ENCODE measurements around the gene ADGRL2. TPM values are rescaled to one million over a fixed set of nuclear protein-coding genes. Genes with fewer than 3 reads are reported as not detected.

ADGRL2 gene
- total RNA-seq, 3 donors from 2014 or later: 59.6 to 78.0 (median 74.7) TPM

DNA sequence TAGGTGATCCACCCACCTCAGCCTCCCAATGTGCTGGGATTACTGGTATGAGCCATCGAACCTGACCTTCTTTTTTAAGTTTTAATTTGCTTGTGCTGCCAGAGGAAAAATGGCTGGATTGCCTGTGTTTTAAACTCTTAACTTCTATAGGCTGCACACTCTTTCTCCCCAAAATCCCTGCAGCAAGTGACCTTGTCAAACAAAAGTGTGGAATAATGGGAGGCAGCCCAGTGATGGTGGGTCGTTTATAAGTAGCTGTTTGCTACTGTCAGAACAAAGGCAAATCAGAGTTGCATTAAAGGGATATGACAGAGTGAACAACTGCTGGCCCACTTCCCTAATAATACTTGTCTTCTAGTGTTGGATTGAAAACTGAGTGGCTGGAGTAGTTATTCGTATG lies 74.2 kb downstream of the ADGRL2 start:
- Histone ChIP-seq H3K4me1 (no peaks in the 10 kb centered on the region), H3K9me3 (no peaks in the 10 kb centered on the region), H3K27me3 (no peaks in the 10 kb centered on the region), H3K4me3 (no peak overlapping the region), H3K36me3 (no peaks in the 10 kb centered on the region), H3K27ac (no peak overlapping the region)
- intact Hi-C loops (cut with DNase I; ENCODE audit: low total_unique reads): no loop called here
- DNase-seq (ENCODE audit: low spot score in 2 of 2): no peak
- TF ChIP-seq CTCF (IDR thresholded peaks at IDR 0.05) (no peak), POLR2A (IDR thresholded peaks at IDR 0.05) (no peak), POLR2AphosphoS5 (IDR thresholded peaks at IDR 0.05) (no peak)

GRCh38 chr1:81876901-81877733 lies 76.4 kb downstream of the ADGRL2 start:
- TF ChIP-seq POLR2A (IDR thresholded peaks at IDR 0.05) (no peak), CTCF (IDR thresholded peaks at IDR 0.05) (no peak), POLR2AphosphoS5 (IDR thresholded peaks at IDR 0.05) (no peak)
- H3K4me1 ChIP-seq: no peaks in the 10 kb centered on the region
- DNase-seq (ENCODE audit: low spot score in 2 of 2): no peak
- intact Hi-C loops (cut with DNase I; ENCODE audit: low total_unique reads): no loop called here
- H3K36me3 ChIP-seq: no peaks in the 10 kb centered on the region
- H3K9me3 ChIP-seq: no peaks in the 10 kb centered on the region
- no peak overlapping the region for H3K4me3 ChIP-seq
- H3K27ac ChIP-seq: no peak overlapping the region
- no peaks in the 10 kb centered on the region for H3K27me3 ChIP-seq

- intact Hi-C loops (cut with DNase I; ENCODE audit: low total_unique reads): no loop called here
Observed at GRCh38 chr1:81877940-81878339, 77.2 kb downstream of the ADGRL2 start.

GRCh38 chr1:81878538-81878937 lies 77.8 kb downstream of the ADGRL2 start:
- Histone ChIP-seq H3K27ac (no peak overlapping the region), H3K4me1 (no peaks in the 10 kb centered on the region)
- TF ChIP-seq CTCF (IDR thresholded peaks at IDR 0.05) (no peak), POLR2A (IDR thresholded peaks at IDR 0.05) (no peak), POLR2AphosphoS5 (IDR thresholded peaks at IDR 0.05) (no peak)

More at GRCh38 chr1:81877940-81878339, 77.2 kb downstream of the ADGRL2 start:
- TF ChIP-seq POLR2A (IDR thresholded peaks at IDR 0.05) (no peak), POLR2AphosphoS5 (IDR thresholded peaks at IDR 0.05) (no peak), CTCF (IDR thresholded peaks at IDR 0.05) (no peak)
- Histone ChIP-seq H3K27ac (no peak overlapping the region), H3K4me1 (no peaks in the 10 kb centered on the region), H3K4me3 (no peak overlapping the region), H3K27me3 (no peaks in the 10 kb centered on the region), H3K36me3 (no peaks in the 10 kb centered on the region), H3K9me3 (no peaks in the 10 kb centered on the region)
- no peak for DNase-seq (ENCODE audit: low spot score in 2 of 2)

GRCh38 chr1:81880781-81881180 lies 80.0 kb downstream of the ADGRL2 start:
- Histone ChIP-seq H3K4me3 (no peak overlapping the region), H3K4me1 (no peaks in the 10 kb centered on the region), H3K27ac (no peak overlapping the region), H3K27me3 (no peaks in the 10 kb centered on the region), H3K36me3 (no peaks in the 10 kb centered on the region), H3K9me3 (no peaks in the 10 kb centered on the region)
- intact Hi-C loops (cut with DNase I; ENCODE audit: low total_unique reads): no loop called here
- TF ChIP-seq POLR2AphosphoS5 (IDR thresholded peaks at IDR 0.05) (no peak), POLR2A (IDR thresholded peaks at IDR 0.05) (no peak), CTCF (IDR thresholded peaks at IDR 0.05) (no peak)
- DNase-seq (ENCODE audit: low spot score in 2 of 2): no peak

More at GRCh38 chr1:81878538-81878937, 77.8 kb downstream of the ADGRL2 start:
- intact Hi-C loops (cut with DNase I; ENCODE audit: low total_unique reads): no loop called here
- Histone ChIP-seq H3K9me3 (no peaks in the 10 kb centered on the region), H3K36me3 (no peaks in the 10 kb centered on the region), H3K4me3 (no peak overlapping the region), H3K27me3 (no peaks in the 10 kb centered on the region)
- DNase-seq (ENCODE audit: low spot score in 2 of 2): no peak
